Left lung (tissue), 10 donors: ENCODE data around the gene PLEKHA1. TPM values are rescaled to one million over a fixed set of nuclear protein-coding genes. Genes with fewer than 3 reads are reported as not detected.
A peak's percentile ranks its signal among the peaks of the same experiment; 100 is the strongest.

Experiments
- ATAC-seq: fragments of 200-7000 bp; cut with Tn5 transposase; one replicate; pipeline ENCODE4 v1.9.1; 2020; ENCODE audit warnings: moderate library complexity
- DNase-seq, 4 donors: peaks; one replicate each; pipeline ENCODE4 v3.0.0-alpha.2; 2013 to 2020
- H3K27ac ChIP-seq, 2 donors: fragments of 200-600 bp; sonication (generic) in 1 of 2; one replicate each; pipeline versions ENCODE4 v1.5.0 to v1.8.0; 2020 to 2021
- H3K27me3 ChIP-seq, 2 donors: fragments of 200-600 bp; sonication (generic) in 1 of 2; one replicate each; pipeline versions ENCODE4 v1.5.0 to v1.8.0; 2020 to 2021
- H3K36me3 ChIP-seq, 2 donors: fragments of 200-600 bp; sonication (generic) in 1 of 2; one replicate each; pipeline versions ENCODE4 v1.5.0 to v1.8.0; 2020 to 2021
- H3K4me1 ChIP-seq, 2 donors: fragments of 200-600 bp; one replicate each; pipeline ENCODE4 v1.8.0; 2021
- H3K4me3 ChIP-seq, 2 donors: fragments of 200-600 bp; sonication (generic) in 1 of 2; one replicate each; pipeline versions ENCODE4 v1.5.0 to v1.8.0; 2020 to 2021; ENCODE audit warnings: mild to moderate bottlenecking in 1 of 2
- H3K9me3 ChIP-seq, 2 donors: fragments of 200-600 bp; sonication (generic) in 1 of 2; one replicate each; pipeline versions ENCODE4 v1.5.0 to v1.8.0; 2020 to 2021
- intact Hi-C, 2 donors: fragments of 100-400 bp; cut with DNase I; formaldehyde crosslinking; loops; one replicate each; pipeline versions ENCODE4 v1.11.2 to v1.14.2; 2022
- polyA plus RNA-seq, 6 donors: library from polyadenylated mRNA; unstranded; fragments of 120-200 nt; gene quantifications; one replicate each; pipeline ENCODE4 v1.2.1, GENCODE V29; 2013; ENCODE audit not compliant: insufficient read length in 6 of 6
- total RNA-seq, 2 donors: library from RNA; stranded (reverse); fragmentation: NEBNext Ultra II Directional; extraction: Animal tissue kit (Norgen Biotek cat#: 25700); gene quantifications; one replicate each; pipeline ENCODE4 v1.2.1, GENCODE V29; 2021
- TF ChIP-seq, protein P1 (sequence below), 2 donors: fragments of 200-600 bp; sonication (generic) in 1 of 2; IDR thresholded peaks; one replicate each; pipeline versions ENCODE4 v1.5.0 to v1.8.0; 2021; ENCODE audit warnings: antibody characterized with exemption in 2 of 2
- donor health status: DM: no; HTN: yes; CAD: no.
- donor health status: DM: no; HTN: no; CAD: no.

PLEKHA1 gene
- total and polyA plus RNA-seq, 8 donors: 40.5 to 57.9 (median 43.4) TPM

DNA sequence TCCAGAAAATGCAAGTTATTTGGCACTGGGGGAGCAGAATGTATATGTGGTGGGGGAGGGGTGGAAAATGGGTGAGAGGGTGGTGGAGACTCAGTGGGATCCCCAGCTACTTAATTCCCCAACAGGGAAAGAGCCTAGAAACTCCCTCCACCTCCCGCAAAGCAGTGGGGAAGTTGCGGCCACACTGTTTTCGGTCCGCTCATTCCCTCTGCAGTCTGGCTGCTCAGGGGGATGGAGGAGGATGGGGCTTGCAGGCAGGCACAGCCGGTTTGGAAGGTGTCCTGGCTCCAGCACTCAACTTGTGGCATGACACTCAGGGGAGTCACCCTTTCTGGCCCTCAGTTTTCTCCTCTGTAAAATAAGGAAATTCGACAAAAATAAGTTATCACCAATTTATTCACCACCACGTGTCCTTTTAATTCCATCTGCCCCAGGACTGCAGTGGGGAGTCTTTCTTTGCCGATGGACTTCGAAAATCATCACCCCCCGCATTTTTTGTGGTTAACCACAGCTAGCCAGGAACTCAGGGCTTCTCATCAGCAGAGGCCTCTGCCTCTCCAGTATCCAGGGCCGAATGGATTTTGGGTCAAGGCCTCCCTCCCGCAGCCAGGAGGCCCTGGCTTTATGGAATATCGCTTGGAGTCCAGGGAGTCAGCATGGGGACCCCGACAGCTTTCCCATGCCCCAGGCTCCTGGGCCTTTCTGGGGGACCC, 85.2 kb downstream of the PLEKHA1 start:
- ATAC-seq (no peak), DNase-seq (no peak)
- TF ChIP-seq, protein P1, sequence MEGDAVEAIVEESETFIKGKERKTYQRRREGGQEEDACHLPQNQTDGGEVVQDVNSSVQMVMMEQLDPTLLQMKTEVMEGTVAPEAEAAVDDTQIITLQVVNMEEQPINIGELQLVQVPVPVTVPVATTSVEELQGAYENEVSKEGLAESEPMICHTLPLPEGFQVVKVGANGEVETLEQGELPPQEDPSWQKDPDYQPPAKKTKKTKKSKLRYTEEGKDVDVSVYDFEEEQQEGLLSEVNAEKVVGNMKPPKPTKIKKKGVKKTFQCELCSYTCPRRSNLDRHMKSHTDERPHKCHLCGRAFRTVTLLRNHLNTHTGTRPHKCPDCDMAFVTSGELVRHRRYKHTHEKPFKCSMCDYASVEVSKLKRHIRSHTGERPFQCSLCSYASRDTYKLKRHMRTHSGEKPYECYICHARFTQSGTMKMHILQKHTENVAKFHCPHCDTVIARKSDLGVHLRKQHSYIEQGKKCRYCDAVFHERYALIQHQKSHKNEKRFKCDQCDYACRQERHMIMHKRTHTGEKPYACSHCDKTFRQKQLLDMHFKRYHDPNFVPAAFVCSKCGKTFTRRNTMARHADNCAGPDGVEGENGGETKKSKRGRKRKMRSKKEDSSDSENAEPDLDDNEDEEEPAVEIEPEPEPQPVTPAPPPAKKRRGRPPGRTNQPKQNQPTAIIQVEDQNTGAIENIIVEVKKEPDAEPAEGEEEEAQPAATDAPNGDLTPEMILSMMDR (IDR thresholded peaks at IDR 0.05): no peak
- H3K4me1 ChIP-seq: peaks cover 6 to 21% of the 10 kb centered on the region in 2 donors
- intact Hi-C loops: no loop called here
- no peaks in the 10 kb centered on the region for H3K36me3 ChIP-seq
- H3K4me3 ChIP-seq: no peak overlapping the region
- H3K9me3 ChIP-seq: no peaks in the 10 kb centered on the region
- H3K27me3 ChIP-seq: peaks cover 0 to 76% of the 10 kb centered on the region in 2 donors
- no peak overlapping the region for H3K27ac ChIP-seq

- intact Hi-C loops: no loop called here
- Histone ChIP-seq H3K4me1 (peaks cover 6 to 21% of the 10 kb centered on the region in 2 donors), H3K9me3 (no peaks in the 10 kb centered on the region), H3K36me3 (no peaks in the 10 kb centered on the region), H3K27ac (peak overlapping the region in 1 of 2 donors; percentile 7), H3K4me3 (peak overlapping the region; percentile 50 to 65), H3K27me3 (peaks cover 0 to 76% of the 10 kb centered on the region in 2 donors)
- peak in 1 of 4 donors; percentile 73 for DNase-seq
- no peak for ATAC-seq
- TF ChIP-seq, protein P1 (IDR thresholded peaks at IDR 0.05): no peak
Observed at GRCh38 chr10:122460891-122461293, 86.4 kb downstream of the PLEKHA1 start.

DNA sequence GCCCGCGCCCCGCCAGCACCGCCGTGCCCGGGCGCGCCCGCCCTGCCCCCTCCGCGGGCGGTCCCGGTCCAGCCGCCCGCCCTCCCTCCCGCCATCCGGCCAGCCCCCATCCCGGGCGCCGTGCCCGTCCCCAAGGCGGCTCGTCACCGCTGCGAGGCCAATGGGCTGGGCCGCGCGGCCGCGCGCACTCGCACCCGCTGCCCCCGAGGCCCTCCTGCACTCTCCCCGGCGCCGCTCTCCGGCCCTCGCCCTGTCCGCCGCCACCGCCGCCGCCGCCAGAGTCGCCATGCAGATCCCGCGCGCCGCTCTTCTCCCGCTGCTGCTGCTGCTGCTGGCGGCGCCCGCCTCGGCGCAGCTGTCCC, 86.8 kb downstream of the PLEKHA1 start, which contains the start of gene HTRA1:
HTRA1 (plus strand) TSS at position 187 of the 362 bp plus-strand sequence; CDS start at position 287, 100 bp downstream.
- Histone ChIP-seq H3K9me3 (no peaks in the 10 kb centered on the region), H3K4me1 (peaks cover 6 to 21% of the 10 kb centered on the region in 2 donors), H3K27ac (peak within 1 kb of the TSS; percentile 27 to 41), H3K27me3 (peaks cover 0 to 76% of the 10 kb centered on the region in 2 donors), H3K4me3 (peak within 1 kb of the TSS; percentile 55 to 65), H3K36me3 (no peaks in the 10 kb centered on the region)
- intact Hi-C loops: no loop called here
- DNase-seq (peak; percentile 61 to 90 (median 82)), ATAC-seq (peak; percentile 77)
- TF ChIP-seq, protein P1 (IDR thresholded peaks at IDR 0.05): no peak

GRCh38 chr10:122461729-122462532, 87.4 kb downstream of the PLEKHA1 start:
- Histone ChIP-seq H3K4me1 (peaks cover 6 to 21% of the 10 kb centered on the region in 2 donors), H3K36me3 (no peaks in the 10 kb centered on the region), H3K27me3 (peaks cover 0 to 74% of the 10 kb centered on the region in 2 donors), H3K4me3 (peak overlapping the region; percentile 55 to 65), H3K27ac (peak overlapping the region; percentile 27 to 41), H3K9me3 (no peaks in the 10 kb centered on the region)
- intact Hi-C loops: no loop called here
- ATAC-seq (peak; percentile 65), DNase-seq (peak in 1 of 4 donors; percentile 85)
- TF ChIP-seq, protein P1 (IDR thresholded peaks at IDR 0.05): no peak
